ENCODE results near the gene RTN4R. TPM values are rescaled to one million over a fixed set of nuclear protein-coding genes. Genes with fewer than 3 reads are reported as not detected.
"Not testable (repeated sequence)": the region's sequence is repeated elsewhere in the genome, so short reads cannot be mapped to it uniquely, and the experiment has no call there.

RTN4R gene
- 10 to 100 TPM in 1 of 4 donors, 1 to 10 TPM in 1, not detected in 2; 5.0 to 12.9 TPM for total RNA-seq

GRCh38 chr22:20268279-20269012 lies at the start of gene RTN4R:
RTN4R (minus strand) TSS chr22:20268318; CDS start chr22:20268092, 226 bp downstream.
- intact Hi-C loops (cut with DNase I; ENCODE audit: low total_unique reads): loop anchor here (2.0 kb wide), 1 partner anchor 112 kb away; no protein-coding TSS in a partner anchor

GRCh38 chr22:20317402-20318042 lies 49.4 kb upstream of the RTN4R start:
- intact Hi-C loops (cut with DNase I; ENCODE audit: low total_unique reads); H3K27me3 ChIP-seq; H3K36me3 ChIP-seq; H3K4me3 ChIP-seq; H3K9me3 ChIP-seq; DNase-seq; H3K4me1 ChIP-seq; H3K27ac ChIP-seq: not testable (repeated sequence)

More at GRCh38 chr22:20268279-20269012, at the start of gene RTN4R:
- no peaks in the 10 kb centered on the region for H3K27me3 ChIP-seq
- H3K27ac ChIP-seq: peak within 1 kb of the TSS; percentile 0 to 68
- DNase-seq: peak; percentile 41 to 68
- H3K4me1 ChIP-seq: peaks cover 0 to 11% of the 10 kb centered on the region in 2 donors
- TF ChIP-seq CTCF (IDR thresholded peaks at IDR 0.05) (peak; percentile 36 to 97 (median 86)), POLR2A (IDR thresholded peaks at IDR 0.05) (no peak)
- H3K36me3 ChIP-seq: no peaks in the 10 kb centered on the region
- peak within 1 kb of the TSS; percentile 17 to 33 for H3K4me3 ChIP-seq
- no peaks in the 10 kb centered on the region for H3K9me3 ChIP-seq

- TF ChIP-seq POLR2A (IDR thresholded peaks at IDR 0.05) (no peak), CTCF (IDR thresholded peaks at IDR 0.05) (no peak)
- Histone ChIP-seq H3K27me3 (no peaks in the 10 kb centered on the region), H3K27ac (no peak overlapping the region), H3K4me3 (no peak overlapping the region), H3K36me3 (no peaks in the 10 kb centered on the region), H3K4me1 (peaks cover 4 to 6% of the 10 kb centered on the region in 2 donors), H3K9me3 (no peaks in the 10 kb centered on the region)
- DNase-seq: no peak
- intact Hi-C loops (cut with DNase I; ENCODE audit: low total_unique reads): no loop called here
Measured at GRCh38 chr22:20316844-20317401, 48.8 kb upstream of the RTN4R start.

- DNase-seq: no peak
- TF ChIP-seq CTCF (IDR thresholded peaks at IDR 0.05): no peak
- TF ChIP-seq POLR2A (IDR thresholded peaks at IDR 0.05): no peak
- H3K27ac ChIP-seq: no peak overlapping the region
- H3K36me3 ChIP-seq: no peaks in the 10 kb centered on the region
- intact Hi-C loops (cut with DNase I; ENCODE audit: low total_unique reads): no loop called here
- H3K27me3 ChIP-seq: no peaks in the 10 kb centered on the region
- H3K9me3 ChIP-seq: no peaks in the 10 kb centered on the region
- peaks cover 4 to 6% of the 10 kb centered on the region in 2 donors for H3K4me1 ChIP-seq
- H3K4me3 ChIP-seq: no peak overlapping the region
Measured at GRCh38 chr22:20316217-20316843, 48.2 kb upstream of the RTN4R start.

GRCh38 chr22:20315337-20316216 lies 47.5 kb upstream of the RTN4R start:
- intact Hi-C loops (cut with DNase I; ENCODE audit: low total_unique reads): no loop called here
- DNase-seq: no peak
- TF ChIP-seq POLR2A (IDR thresholded peaks at IDR 0.05) (no peak), CTCF (IDR thresholded peaks at IDR 0.05) (no peak)
- H3K27ac ChIP-seq: no peak overlapping the region
- no peak overlapping the region for H3K4me3 ChIP-seq
- H3K9me3 ChIP-seq: no peaks in the 10 kb centered on the region
- H3K4me1 ChIP-seq: peaks cover 4 to 6% of the 10 kb centered on the region in 2 donors
- H3K36me3 ChIP-seq: no peaks in the 10 kb centered on the region
- no peaks in the 10 kb centered on the region for H3K27me3 ChIP-seq

GRCh38 chr22:20314741-20315336 lies 46.7 kb upstream of the RTN4R start:
- intact Hi-C loops (cut with DNase I; ENCODE audit: low total_unique reads); H3K9me3 ChIP-seq; H3K4me3 ChIP-seq; H3K36me3 ChIP-seq; H3K4me1 ChIP-seq; H3K27ac ChIP-seq; H3K27me3 ChIP-seq; DNase-seq: not testable (repeated sequence)

GRCh38 chr22:20314206-20314605 lies 46.1 kb upstream of the RTN4R start:
- DNase-seq; H3K4me3 ChIP-seq; H3K27ac ChIP-seq; intact Hi-C loops (cut with DNase I; ENCODE audit: low total_unique reads); H3K9me3 ChIP-seq; H3K27me3 ChIP-seq; H3K36me3 ChIP-seq; H3K4me1 ChIP-seq: not testable (repeated sequence)

Data from uterus (tissue), 4 donors.